Muscle of leg (tissue), 11 donors: ENCODE results near the gene ARCN1. TPM values are rescaled to one million over a fixed set of nuclear protein-coding genes. Genes with fewer than 3 reads are reported as not detected.
"Not testable (repeated sequence)": the region's sequence is repeated elsewhere in the genome, so short reads cannot be mapped to it uniquely, and the experiment has no call there.

Source experiments
- DNase-seq: peaks from one replicate; pipeline ENCODE4 v3.0.0; 2013
- H3K27ac ChIP-seq: one replicate; pipeline ENCODE4 v1.5.1; 2013; ENCODE audit warnings: mild to moderate bottlenecking, low read length, control low read depth
- H3K27me3 ChIP-seq: one replicate; pipeline ENCODE4 v1.6.1; 2013; ENCODE audit warnings: low read length; ENCODE audit not compliant: control insufficient read depth, insufficient read depth
- H3K36me3 ChIP-seq: one replicate; pipeline ENCODE4 v1.6.1; 2013; ENCODE audit warnings: low read length; ENCODE audit not compliant: control insufficient read depth, insufficient read depth
- H3K4me1 ChIP-seq: one replicate; pipeline ENCODE4 v1.6.1; 2013; ENCODE audit warnings: low read length; ENCODE audit not compliant: control insufficient read depth, insufficient read depth
- H3K4me3 ChIP-seq: one replicate; pipeline ENCODE4 v1.5.1; 2013; ENCODE audit warnings: low read length, control low read depth
- H3K9me3 ChIP-seq: replicated peaks from 2 replicates; pipeline ENCODE4 v1.6.1; 2013; ENCODE audit warnings: low read depth, low read length; ENCODE audit not compliant: control insufficient read depth
- WGBS: methylation state at CpG from one replicate; pipeline ENCODE4 v1.1.5; 2013; ENCODE audit warnings: missing lambda C conversion rate; ENCODE audit not compliant: insufficient coverage; 5-methylcytosine and 5-hydroxymethylcytosine counted together
- polyA plus RNA-seq, 8 donors: library from polyadenylated mRNA; unstranded; fragments of 120-200 nt; gene quantifications; one replicate each; pipeline versions ENCODE4 v1.2.1 to v1.2.3, GENCODE V29; 2013; ENCODE audit warnings: inconsistent platforms in 1 of 8, low replicate concordance in 1 of 8; ENCODE audit not compliant: insufficient read length in 8 of 8, insufficient read depth in 1 of 8
- total RNA-seq: library from RNA; stranded (reverse); fragments of 120-200 nt; gene quantifications from one replicate; pipeline ENCODE4 v1.2.4, GENCODE V29; 2013

Gene ARCN1
- total and polyA plus RNA-seq, 9 donors = 86.4 to 182 (median 133) TPM

DNA sequence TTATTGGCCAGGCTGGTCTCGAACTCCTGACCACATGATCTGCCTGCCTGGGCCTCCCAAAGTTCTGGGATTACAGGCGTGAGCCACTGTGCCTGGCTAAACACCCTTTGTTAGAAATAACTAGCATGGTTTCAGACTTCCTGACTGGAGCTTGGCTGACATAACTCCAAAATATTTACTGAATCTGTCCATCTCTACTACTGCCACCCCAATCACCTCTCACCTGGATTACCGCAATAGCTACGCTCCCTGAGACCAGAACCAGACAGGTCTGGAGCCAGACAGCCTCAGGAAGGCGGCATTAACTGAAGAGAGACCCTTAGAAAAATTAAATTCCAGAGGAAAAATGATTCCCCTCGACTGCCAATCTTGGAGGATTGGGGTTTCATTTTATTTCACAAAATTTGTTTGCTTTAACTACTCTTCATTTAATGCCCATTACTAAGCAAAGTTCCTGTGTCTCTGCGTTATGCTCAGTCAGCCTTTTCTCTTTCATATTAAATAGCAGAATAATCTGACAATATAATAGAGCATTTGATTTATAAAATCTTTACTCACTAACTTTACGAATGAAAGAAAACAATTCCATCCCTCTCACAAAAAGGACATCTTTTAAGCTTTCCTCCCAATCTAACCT is 28.1 kb upstream of the ARCN1 start:
- DNase-seq = no peak
- peaks cover 39% of the 10 kb centered on the region for H3K36me3 ChIP-seq
- H3K27me3 ChIP-seq = no peaks in the 10 kb centered on the region
- H3K4me1 ChIP-seq = no peaks in the 10 kb centered on the region
- H3K9me3 ChIP-seq = no peaks in the 10 kb centered on the region
- H3K27ac ChIP-seq = no peak overlapping the region
- 95% methylated on average over 3 of the region's 8 CpGs for WGBS
- H3K4me3 ChIP-seq = no peak overlapping the region

DNA sequence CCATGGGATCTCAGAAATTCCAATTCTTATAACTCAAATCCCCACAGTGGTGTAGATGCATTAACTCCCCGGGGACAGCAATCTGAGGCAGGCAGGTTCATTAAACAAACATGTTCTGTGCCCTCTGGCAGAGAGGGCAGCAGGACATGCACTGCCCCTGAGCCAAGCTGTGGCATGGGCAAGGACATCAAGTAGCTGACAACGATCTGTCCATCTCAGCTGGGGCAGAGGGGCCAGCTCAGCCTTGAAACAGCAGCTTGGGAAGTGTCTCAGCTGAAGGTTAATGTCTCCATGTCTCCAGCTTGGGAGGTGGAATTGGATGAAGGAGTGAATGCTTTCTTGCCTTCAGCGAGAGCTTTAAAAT is 27.6 kb upstream of the ARCN1 start:
- Histone ChIP-seq H3K4me3 (no peak overlapping the region), H3K27ac (no peak overlapping the region), H3K4me1 (no peaks in the 10 kb centered on the region), H3K9me3 (no peaks in the 10 kb centered on the region), H3K27me3 (no peaks in the 10 kb centered on the region), H3K36me3 (peaks cover 39% of the 10 kb centered on the region)
- WGBS = 82% methylated on average over 2 of the region's 3 CpGs
- DNase-seq = no peak

DNA sequence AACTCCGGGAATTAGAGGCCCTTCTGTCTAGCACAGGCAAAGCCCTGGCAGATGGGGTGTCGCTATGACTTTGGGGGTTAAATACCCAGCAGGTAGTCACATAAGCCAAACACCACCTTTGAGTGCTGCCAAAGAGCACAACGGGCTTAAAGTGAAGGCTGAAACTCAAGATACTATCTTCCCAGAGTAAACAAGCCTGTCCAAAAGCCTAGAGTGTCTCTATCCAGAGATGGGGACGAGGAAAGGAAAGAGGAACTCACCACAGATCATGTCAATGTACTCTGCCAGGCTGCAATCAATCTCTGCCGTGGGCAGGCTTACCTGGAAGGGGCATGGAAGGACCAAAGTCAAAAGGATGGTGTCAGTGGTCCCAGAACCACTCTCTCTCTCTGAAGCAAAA is 26.7 kb upstream of the ARCN1 start:
- no peaks in the 10 kb centered on the region for H3K9me3 ChIP-seq
- no peak overlapping the region for H3K27ac ChIP-seq
- H3K27me3 ChIP-seq = no peaks in the 10 kb centered on the region
- H3K36me3 ChIP-seq = peaks cover 39% of the 10 kb centered on the region
- H3K4me1 ChIP-seq = no peaks in the 10 kb centered on the region
- whole genome bisulfite sequencing = 94% methylated on average over 2 of the region's 5 CpGs
- DNase-seq = no peak
- H3K4me3 ChIP-seq = no peak overlapping the region

DNA sequence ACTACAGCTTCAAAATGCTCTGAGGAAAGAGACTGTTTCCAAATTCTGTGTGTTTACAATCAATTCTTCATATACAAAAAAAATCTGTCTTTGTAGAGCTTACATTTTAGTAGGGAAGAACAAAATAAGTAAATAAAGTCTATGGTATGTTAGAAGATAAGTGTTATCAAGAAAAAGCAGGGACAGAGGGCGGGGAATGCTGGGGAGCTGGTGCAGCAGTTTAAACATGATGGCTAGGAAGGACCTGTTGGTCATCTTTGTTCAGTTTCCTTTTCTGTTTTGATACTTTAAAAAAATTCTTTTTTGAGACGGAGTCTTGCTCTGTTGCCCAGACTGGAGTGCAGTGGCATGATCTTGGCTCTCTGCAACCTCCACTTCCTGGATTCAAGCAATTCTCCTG is 25.1 kb upstream of the ARCN1 start:
- WGBS = 100% methylated on average over 1 of the region's 2 CpGs
- H3K36me3 ChIP-seq = peaks cover 46% of the 10 kb centered on the region
- no peaks in the 10 kb centered on the region for H3K9me3 ChIP-seq
- no peaks in the 10 kb centered on the region for H3K27me3 ChIP-seq
- H3K4me1 ChIP-seq = no peaks in the 10 kb centered on the region
- H3K4me3 ChIP-seq = no peak overlapping the region
- H3K27ac ChIP-seq = no peak overlapping the region
- no peak for DNase-seq

DNA sequence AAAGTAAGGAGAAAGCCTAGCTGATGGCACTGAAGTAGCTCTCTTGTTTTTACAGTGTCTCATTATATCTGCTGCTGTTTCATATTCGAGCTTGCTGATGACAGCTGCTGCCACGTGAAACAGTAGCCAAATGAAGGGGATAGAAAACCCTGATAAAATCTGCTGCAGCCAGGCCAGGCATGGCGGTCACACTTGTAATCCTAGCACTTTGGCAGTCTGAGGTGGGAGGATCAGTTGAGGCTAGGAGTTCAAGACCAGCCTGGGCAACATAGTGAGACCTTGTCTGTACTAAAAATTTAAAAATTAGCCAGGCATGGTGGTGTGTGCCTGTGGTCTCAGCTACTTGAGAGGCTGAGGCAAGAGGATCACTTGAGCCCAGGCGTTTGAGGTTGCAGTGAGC is 19.9 kb upstream of the ARCN1 start:
- Histone ChIP-seq H3K36me3 (peaks cover 37% of the 10 kb centered on the region), H3K4me1 (no peaks in the 10 kb centered on the region), H3K27me3 (no peaks in the 10 kb centered on the region), H3K27ac (no peak overlapping the region), H3K9me3 (no peaks in the 10 kb centered on the region), H3K4me3 (no peak overlapping the region)
- DNase-seq = no peak
- WGBS = 80% methylated on average over 4 of the region's 4 CpGs

DNA sequence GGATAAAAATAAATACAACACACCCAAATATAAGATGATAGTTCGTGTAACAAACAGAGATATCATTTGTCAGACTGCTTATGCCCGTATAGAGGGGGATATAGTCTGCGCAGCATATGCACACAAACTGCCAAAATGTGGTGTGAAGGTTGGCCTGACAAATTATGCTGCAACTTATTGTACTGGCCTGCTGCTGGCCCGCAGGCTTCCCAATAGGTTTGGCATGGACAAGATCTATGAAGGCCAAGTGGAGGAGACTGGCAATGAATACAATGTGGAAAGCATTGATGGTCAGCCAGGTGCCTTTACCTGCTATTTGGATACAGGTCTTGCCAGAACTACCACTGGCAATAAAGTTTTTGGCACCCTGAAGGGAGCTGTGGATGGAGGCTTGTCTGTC is 11.4 kb upstream of the ARCN1 start:
- no peak for DNase-seq
- Histone ChIP-seq H3K36me3 (peaks cover 22% of the 10 kb centered on the region), H3K27ac (no peak overlapping the region), H3K4me1 (peaks cover 6% of the 10 kb centered on the region), H3K9me3 (no peaks in the 10 kb centered on the region), H3K27me3 (no peaks in the 10 kb centered on the region), H3K4me3 (no peak overlapping the region)
- WGBS = 91% methylated on average over 3 of the region's 4 CpGs

DNA sequence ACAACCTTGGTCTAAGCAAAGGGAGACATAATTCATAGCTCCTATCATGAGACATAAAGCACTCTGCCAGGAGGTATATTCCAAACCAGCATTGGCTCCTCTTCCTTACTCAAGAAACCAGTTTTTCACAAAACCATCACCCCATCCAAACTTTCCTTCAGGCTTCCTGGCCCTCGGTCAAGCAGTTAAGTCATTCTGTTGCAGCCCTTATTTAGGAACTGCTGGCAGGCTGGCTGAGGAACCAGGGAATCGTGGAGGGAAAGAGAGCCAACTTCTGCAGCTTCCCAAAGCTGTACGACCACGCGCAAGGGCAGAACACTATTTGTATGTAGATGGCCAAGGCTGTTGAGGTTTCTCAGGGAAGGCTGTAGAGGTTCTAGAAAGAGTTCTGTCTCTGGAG is 7.2 kb upstream of the ARCN1 start:
- no peaks in the 10 kb centered on the region for H3K27me3 ChIP-seq
- DNase-seq = peak; percentile 87
- H3K4me3 ChIP-seq = no peak overlapping the region
- peak overlapping the region; percentile 29 for H3K27ac ChIP-seq
- H3K4me1 ChIP-seq = peaks cover 6% of the 10 kb centered on the region
- 20% methylated on average over 1 of the region's 5 CpGs for WGBS
- peaks cover 7% of the 10 kb centered on the region for H3K36me3 ChIP-seq
- H3K9me3 ChIP-seq = no peaks in the 10 kb centered on the region

DNA sequence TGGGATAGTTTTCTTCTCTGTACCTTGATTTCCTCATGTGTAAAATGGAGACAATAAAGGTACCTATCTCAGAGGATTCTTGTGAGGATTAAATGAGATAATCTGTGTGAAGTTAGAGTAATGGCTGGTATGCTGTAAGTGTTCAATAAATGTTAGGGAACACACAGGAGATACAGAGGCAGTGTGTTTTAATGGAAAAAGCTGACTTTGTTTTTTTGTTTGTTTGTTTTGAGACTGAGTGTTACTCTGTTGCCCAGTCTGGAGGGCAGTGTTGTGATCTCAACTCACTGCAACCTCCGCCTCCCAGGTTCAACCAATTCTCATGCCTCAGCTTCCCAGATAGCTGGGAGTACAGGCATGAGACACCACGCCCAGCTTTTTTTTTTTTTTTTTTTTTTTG is 2.5 kb upstream of the ARCN1 start:
- H3K27ac ChIP-seq = no peak overlapping the region
- no peaks in the 10 kb centered on the region for H3K27me3 ChIP-seq
- H3K9me3 ChIP-seq = no peaks in the 10 kb centered on the region
- DNase-seq = no peak
- WGBS = no CpG with 5 or more reads among the region's 2 CpGs
- no peaks in the 10 kb centered on the region for H3K36me3 ChIP-seq
- peaks cover 10% of the 10 kb centered on the region for H3K4me1 ChIP-seq
- no peak overlapping the region for H3K4me3 ChIP-seq

DNA sequence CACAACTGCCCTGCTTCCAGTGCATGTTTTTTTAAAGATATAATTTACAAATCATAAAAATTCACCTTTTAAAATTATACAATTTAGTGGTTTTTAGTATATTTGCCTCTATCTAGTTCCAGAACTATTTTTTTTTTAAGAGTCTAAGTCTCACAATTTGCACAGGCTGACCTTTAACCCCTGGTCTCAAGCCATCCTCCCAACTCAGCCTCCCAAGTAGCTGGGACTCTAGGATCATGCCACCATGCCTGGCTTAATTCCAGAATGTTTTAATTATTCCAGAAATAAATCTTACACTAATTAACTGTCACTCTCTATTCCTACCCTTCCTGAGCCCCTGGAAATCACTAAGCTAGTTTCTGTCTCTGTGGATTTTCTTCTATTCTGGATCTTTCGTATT is 1.4 kb upstream of the ARCN1 start:
- no peak for DNase-seq
- no CpG with 5 or more reads among the region's 1 CpG for WGBS
- Histone ChIP-seq H3K36me3 (no peaks in the 10 kb centered on the region), H3K27me3 (no peaks in the 10 kb centered on the region), H3K27ac (no peak overlapping the region), H3K4me1 (peaks cover 5% of the 10 kb centered on the region), H3K4me3 (no peak overlapping the region), H3K9me3 (no peaks in the 10 kb centered on the region)

DNA sequence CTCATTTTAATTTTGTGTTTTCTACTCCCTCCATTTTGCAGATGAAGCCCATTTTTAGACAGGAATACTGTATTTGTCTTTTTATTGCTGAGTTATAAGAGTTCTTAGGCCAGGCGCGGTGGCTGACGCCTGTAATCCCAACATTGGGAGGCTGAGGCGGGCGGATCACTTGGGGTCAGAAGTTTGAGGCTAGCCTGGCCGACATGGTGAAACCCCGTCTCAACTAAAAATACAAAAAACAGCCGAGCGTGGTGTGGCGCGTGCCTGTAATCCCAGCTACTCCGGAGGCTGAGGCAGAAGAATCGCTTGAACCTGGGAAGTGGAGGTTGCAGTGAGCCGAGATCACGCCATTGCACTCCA is 528 bp upstream of the ARCN1 start:
- not testable (repeated sequence) for H3K27me3 ChIP-seq, H3K4me1 ChIP-seq, H3K9me3 ChIP-seq, H3K36me3 ChIP-seq
- peak overlapping the region; percentile 100 for H3K27ac ChIP-seq
- peak overlapping the region; percentile 100 for H3K4me3 ChIP-seq
- no CpG with 5 or more reads among the region's 15 CpGs for WGBS
- DNase-seq = peak; percentile 38

DNA sequence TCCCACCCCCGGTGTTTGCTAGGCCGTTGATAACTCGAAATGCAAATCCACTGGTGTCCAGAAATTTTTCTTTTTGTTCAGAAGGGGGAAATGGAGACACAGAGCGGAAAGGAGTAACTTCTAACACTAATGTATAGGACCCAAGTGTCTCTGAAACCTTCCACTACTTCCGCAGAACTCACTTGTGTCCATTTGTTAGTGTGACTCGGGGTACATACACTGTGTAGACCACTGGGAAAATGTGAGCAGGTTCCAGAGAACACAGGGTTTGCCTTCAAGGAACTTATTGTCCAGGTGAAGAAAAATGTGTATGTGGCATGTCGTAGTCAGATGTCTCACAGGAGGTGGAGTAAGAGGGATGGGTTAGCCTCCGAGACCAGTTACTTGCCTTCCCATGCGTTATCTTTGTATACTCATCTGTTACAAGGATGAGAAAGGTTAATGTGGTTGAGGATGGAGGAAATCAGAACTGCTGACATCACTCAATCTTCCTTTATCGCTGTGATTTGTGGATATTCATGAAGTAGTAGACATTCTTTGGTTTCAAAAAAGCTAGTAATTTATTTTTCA is 857 bp downstream of the ARCN1 start:
- peak overlapping the region; percentile 100 for H3K27ac ChIP-seq
- peak; percentile 78 for DNase-seq
- H3K4me1 ChIP-seq = peaks cover 11% of the 10 kb centered on the region
- peak overlapping the region; percentile 100 for H3K4me3 ChIP-seq
- H3K36me3 ChIP-seq = peaks cover 5% of the 10 kb centered on the region
- no peaks in the 10 kb centered on the region for H3K9me3 ChIP-seq
- no CpG with 5 or more reads among the region's 10 CpGs for WGBS
- H3K27me3 ChIP-seq = no peaks in the 10 kb centered on the region
